Testis (tissue), 3 donors: Measurements from ENCODE around the gene SERGEF. TPM values are rescaled to one million over a fixed set of nuclear protein-coding genes. Genes with fewer than 3 reads are reported as not detected.

ENCODE experiments used
- DNase-seq: peaks from one replicate; pipeline ENCODE4 v3.0.0-alpha.2; 2019
- H3K27ac ChIP-seq, 2 donors: fragments of 200-600 bp; sonication (generic); one replicate each; pipeline ENCODE4 v1.5.1; 2019
- H3K27me3 ChIP-seq: fragments of 200-600 bp; sonication (generic); one replicate; pipeline ENCODE4 v1.5.1; 2019
- H3K36me3 ChIP-seq: fragments of 200-600 bp; sonication (generic); one replicate; pipeline ENCODE4 v1.5.1; 2017; ENCODE audit warnings: low read depth; ENCODE audit errors: missing control alignments
- H3K4me1 ChIP-seq: fragments of 200-600 bp; sonication (generic); one replicate; pipeline ENCODE4 v1.5.1; 2019
- H3K4me3 ChIP-seq, 2 donors: fragments of 200-600 bp; sonication (generic); one replicate each; pipeline ENCODE4 v1.5.1; 2017 to 2019
- H3K9me3 ChIP-seq: fragments of 200-600 bp; sonication (generic); one replicate; pipeline ENCODE4 v1.5.1; 2017
- CTCF ChIP-seq, 3 experiments: fragments of 450-650 bp in 2 of 3; fragments of 200-600 bp in 1 of 3; sonication (generic) in 1 of 3; IDR thresholded peaks; one replicate each; pipeline ENCODE4 v1.5.1; 2016 to 2019; ENCODE audit warnings: antibody characterized with exemption in 3 of 3, mild to moderate bottlenecking in 2 of 3, moderate library complexity in 1 of 3
- POLR2A ChIP-seq: fragments of 450-650 bp; IDR thresholded peaks from one replicate; pipeline ENCODE4 v1.6.1; 2017; ENCODE audit warnings: antibody characterized with exemption, mild to moderate bottlenecking, moderate library complexity
- WGBS, 2 donors: methylation state at CpG; one replicate each; pipeline ENCODE4 v1.1.5; 2018; 5-methylcytosine and 5-hydroxymethylcytosine counted together
- intact Hi-C: fragments of 100-400 bp; cut with DNase I; formaldehyde crosslinking; loops from one replicate; pipeline ENCODE4 v1.15.1; 2023; ENCODE audit warnings: low total_unique reads
- polyA plus RNA-seq: library from polyadenylated mRNA; stranded (reverse); fragments of 350-450 nt; fragmentation: Illumina TruSeq; extraction: RNeasy Lipid Tissue Mini Kit (QIAGEN cat#74804); gene quantifications from one replicate; pipeline ENCODE4 v1.2.3, GENCODE V29; 2014; ENCODE audit warnings: low read depth, low replicate concordance; ENCODE audit not compliant: insufficient read depth
- total RNA-seq, 2 donors: library from RNA; depleted of rRNA; stranded (reverse); fragments of >200 nt; gene quantifications; one replicate each; pipeline ENCODE4 v1.2.3, GENCODE V29; 2016

SERGEF gene
- total and polyA plus RNA-seq, 3 donors from 2014 or later, result 12.5 to 37.5 (median 23.1) TPM

DNA sequence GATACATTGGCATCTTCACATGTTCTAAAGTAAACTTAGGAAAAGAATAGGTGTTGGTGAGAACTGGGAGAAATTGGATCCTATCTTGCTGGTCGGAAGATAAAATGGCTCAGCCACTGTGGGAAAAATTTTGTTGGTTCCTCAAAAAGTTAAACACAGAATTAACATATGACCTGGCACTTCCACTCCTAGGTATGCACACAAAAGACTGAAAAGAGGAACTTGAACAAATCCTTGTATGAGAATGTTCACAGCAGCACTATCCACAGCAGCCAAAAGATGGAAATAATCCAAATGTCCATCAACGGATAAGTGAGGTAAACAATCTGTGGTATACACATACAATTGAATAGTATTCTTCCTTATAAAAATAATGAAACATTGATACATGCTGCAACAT, 38.0 kb upstream of the SERGEF start:
- TF ChIP-seq CTCF (IDR thresholded peaks at IDR 0.05) (no peak), POLR2A (no peak)
- DNase-seq, result no peak
- WGBS, 2 donors, result 78 to 93% methylated on average over 2 of the region's 2 CpGs
- no peaks in the 10 kb centered on the region for H3K27me3 ChIP-seq
- no peak overlapping the region for H3K4me3 ChIP-seq
- intact Hi-C loops, result no loop called here
- H3K36me3 ChIP-seq, result no peaks in the 10 kb centered on the region
- no peak overlapping the region for H3K27ac ChIP-seq
- no peaks in the 10 kb centered on the region for H3K9me3 ChIP-seq
- no peaks in the 10 kb centered on the region for H3K4me1 ChIP-seq

DNA sequence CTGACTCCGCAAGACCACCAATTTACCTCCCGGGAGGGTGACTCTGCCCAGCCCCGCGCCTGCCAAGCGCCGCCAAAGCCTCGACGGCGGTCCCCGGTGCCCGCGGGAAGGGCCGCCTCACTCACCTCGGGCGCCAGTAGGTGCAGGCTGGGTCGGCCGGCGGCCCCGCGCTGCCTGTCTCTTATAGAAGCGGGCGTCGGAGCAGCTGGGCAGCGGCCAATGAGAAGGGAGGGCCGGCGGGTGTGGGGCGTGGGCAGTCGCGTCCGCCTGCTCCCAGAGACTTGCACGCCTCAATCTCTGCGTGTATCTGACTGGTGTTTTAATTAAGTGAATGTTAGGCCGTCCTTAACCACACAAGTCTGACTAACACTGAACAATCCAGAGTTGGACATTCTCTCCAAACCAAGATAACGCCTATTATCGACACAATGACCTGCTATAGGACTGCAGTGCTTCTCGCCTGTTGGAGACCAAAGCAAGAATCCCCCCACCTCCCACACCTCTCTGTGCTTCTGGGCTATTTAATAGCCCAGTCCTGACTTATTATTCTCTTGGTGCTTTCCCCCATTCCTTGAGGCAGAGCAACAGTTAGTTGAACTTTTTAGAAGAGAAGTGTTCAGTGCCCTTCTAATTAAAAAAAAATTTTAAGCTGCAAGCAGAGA, 33.4 kb upstream of the SERGEF start, which contains the start of gene TPH1:
Gene TPH1 (minus strand): TSS at position 154 of the 662 bp plus-strand sequence. CDS start 5,507 bp downstream, outside the sequence.
- intact Hi-C loops, result no loop called here
- peak; percentile 57 for DNase-seq
- no peak for TF ChIP-seq CTCF (IDR thresholded peaks at IDR 0.05)
- TF ChIP-seq POLR2A, result no peak
- 1 to 5% methylated on average over 13 to 36 of the region's 36 CpGs for whole genome bisulfite sequencing, 2 donors
- H3K36me3 ChIP-seq, result no peaks in the 10 kb centered on the region
- no peaks in the 10 kb centered on the region for H3K9me3 ChIP-seq
- H3K27ac ChIP-seq, result no peak within 1 kb of the TSS
- H3K27me3 ChIP-seq, result no peaks in the 10 kb centered on the region
- H3K4me3 ChIP-seq, result peak within 1 kb of the TSS in 1 of 2 donors; percentile 40
- no peaks in the 10 kb centered on the region for H3K4me1 ChIP-seq

- TF ChIP-seq POLR2A (no peak), CTCF (IDR thresholded peaks at IDR 0.05) (no peak)
- Histone ChIP-seq H3K4me3 (no peak overlapping the region), H3K9me3 (no peaks in the 10 kb centered on the region), H3K36me3 (no peaks in the 10 kb centered on the region), H3K4me1 (no peaks in the 10 kb centered on the region), H3K27me3 (no peaks in the 10 kb centered on the region), H3K27ac (no peak overlapping the region)
- no peak for DNase-seq
- intact Hi-C loops, result no loop called here
Observed at GRCh38 chr11:18036456-18036855, 23.6 kb upstream of the SERGEF start.

DNA sequence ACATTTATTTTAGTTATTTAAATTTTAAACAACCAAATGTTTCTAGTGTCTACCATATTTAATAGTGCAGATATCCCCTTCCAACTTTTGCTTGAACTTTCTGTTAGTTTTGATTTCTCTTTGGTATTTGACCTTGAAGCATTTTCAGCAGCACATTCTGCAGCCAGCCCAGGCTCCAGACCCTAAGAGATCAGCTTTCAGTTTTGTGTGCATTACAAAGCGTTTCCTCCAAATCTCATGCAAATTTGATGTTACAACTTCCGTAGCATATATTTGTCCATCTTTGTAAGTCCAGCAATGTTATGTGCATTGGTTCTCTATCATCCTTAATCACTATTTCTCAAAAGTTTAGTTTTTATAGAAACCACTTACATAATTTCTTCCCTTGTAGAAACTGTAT, 14.6 kb upstream of the SERGEF start:
- H3K9me3 ChIP-seq, result no peaks in the 10 kb centered on the region
- DNase-seq, result no peak

More for the DNA sequence above, 14.6 kb upstream of the SERGEF start:
- WGBS, 2 donors, result 22 to 43% methylated on average over 2 of the region's 2 CpGs
- H3K36me3 ChIP-seq, result no peaks in the 10 kb centered on the region
- no peaks in the 10 kb centered on the region for H3K27me3 ChIP-seq
- H3K27ac ChIP-seq, result no peak overlapping the region
- intact Hi-C loops, result no loop called here
- H3K4me3 ChIP-seq, result no peak overlapping the region
- H3K4me1 ChIP-seq, result no peaks in the 10 kb centered on the region
- TF ChIP-seq POLR2A (no peak), CTCF (IDR thresholded peaks at IDR 0.05) (no peak)
